GM18519 (cell line): ENCODE measurements around the gene PHF21A.
"Not testable (repeated sequence)": the region's sequence is repeated elsewhere in the genome, so short reads cannot be mapped to it uniquely, and the experiment has no call there.

Experiments used
- ATAC-seq: cut with Tn5 transposase; IDR thresholded peaks from one replicate; pipeline ENCODE4 v1.9.1; 2021; ENCODE audit warnings: mild to moderate bottlenecking, moderate library complexity; ENCODE audit not compliant: unreplicated experiment, low FRiP score

PHF21A gene

DNA sequence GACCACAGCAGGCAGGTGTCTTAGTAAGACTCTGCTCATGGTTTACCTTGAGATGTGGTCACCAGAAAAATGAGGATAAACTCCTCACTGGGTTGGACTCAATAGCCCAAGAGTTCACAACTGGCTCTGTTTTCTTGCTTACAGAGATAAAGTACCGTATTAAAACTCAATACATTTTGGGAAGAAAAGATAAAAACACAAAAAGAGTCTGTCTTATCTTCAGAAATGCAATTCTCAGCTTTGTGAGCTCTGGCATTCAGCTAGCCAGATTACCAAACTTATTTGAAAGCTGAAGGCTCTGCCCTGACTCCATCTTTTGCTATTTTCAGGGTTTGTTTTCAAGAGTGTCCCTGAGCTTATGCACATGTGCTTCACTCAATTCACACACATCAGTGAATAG, 75.4 kb downstream of the PHF21A start:
- no peak for ATAC-seq

DNA sequence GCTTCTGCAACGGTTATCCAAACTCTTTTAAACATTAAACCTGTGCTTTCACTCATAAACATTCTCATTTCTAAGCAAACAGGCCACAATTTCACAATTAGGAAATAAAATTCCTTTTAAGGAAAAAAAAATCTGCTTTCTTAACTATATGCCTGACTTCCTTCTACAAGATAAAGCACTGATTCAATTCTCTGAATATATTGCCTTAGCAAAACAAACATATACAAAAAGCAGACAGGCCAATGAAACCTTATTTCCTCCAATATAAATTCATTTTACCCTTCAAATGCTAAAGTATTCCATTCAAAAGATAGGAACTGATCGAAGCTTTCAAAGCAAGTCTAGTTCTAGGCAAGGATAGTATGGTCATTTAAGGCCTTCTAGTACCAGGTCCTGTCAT, 76.7 kb downstream of the PHF21A start:
- ATAC-seq = no peak

DNA sequence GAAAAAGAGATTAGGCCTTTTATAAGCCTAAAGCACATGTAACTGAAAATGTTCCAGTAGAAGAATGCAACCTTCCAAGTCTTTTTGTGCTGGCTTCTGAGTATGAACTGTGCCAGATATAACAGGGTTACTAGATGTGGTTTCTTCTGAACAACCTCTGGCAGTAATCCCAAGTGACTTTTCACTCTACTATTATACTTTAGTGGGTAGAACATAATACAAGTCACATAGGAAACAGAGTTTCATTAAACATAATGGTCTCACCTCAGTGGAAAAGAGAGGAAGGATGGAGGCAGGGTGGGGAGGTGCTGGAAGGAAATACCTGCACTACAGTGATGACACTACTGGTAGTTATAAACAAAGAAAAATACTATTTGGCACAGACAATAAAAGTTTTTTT, 81.3 kb downstream of the PHF21A start:
- ATAC-seq = no peak

DNA sequence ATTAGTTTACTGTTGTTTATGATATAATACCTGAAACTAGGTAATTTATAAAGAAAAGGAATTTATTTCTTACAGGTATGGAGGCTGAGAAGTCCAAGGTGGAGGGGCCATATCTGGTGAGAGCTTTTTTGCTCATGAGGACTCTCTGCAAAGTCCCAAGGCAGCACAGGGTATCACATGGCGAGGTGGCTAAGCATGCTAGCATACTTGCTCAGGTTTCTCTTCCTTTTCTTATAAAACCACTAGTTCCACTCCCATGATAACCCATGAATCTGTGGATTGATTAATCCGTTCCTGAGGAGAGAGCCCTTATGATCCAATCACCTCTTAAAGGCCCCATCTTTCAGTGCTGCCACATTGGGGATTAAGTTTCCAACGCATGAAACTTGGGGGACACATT, 82.7 kb downstream of the PHF21A start:
- no peak for ATAC-seq

DNA sequence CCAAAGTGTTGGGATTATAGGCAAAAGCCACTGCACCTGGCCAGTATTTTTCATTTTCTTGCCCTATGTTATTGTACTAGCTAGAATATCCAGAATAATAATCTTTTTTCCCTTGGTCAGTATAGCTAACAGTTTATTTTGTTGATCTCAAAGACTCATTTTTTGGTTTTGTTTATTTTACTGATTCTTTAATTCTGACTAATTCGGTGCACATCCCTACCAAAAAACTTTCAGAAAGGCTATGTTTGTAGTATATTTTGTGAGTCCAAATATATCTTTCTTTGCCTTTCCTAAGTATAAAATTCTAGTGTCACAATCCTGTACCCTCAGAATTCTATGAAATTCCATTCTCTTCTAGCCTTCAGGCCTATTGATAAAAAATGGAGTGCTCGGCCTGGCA, 84.3 kb downstream of the PHF21A start:
- ATAC-seq = no peak

DNA sequence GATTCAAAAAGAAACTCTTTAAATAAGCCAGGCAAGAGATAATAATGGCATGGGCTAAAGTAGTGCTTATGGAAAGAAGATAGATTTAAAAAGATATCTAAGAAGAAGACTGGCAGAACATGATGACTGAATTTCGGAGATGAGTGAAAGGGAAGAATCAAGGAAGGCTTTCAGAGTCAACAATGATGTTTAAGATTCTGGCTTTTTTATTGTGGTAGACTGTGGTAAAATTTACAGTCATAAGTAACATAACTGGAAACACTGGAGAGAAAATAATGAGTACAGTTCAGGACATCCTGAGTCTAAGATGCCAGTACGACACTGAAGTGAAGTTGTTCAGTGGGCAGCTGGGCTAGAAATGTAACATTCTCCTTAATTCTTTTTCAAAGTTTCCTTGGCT, 85.2 kb downstream of the PHF21A start:
- ATAC-seq = no peak

DNA sequence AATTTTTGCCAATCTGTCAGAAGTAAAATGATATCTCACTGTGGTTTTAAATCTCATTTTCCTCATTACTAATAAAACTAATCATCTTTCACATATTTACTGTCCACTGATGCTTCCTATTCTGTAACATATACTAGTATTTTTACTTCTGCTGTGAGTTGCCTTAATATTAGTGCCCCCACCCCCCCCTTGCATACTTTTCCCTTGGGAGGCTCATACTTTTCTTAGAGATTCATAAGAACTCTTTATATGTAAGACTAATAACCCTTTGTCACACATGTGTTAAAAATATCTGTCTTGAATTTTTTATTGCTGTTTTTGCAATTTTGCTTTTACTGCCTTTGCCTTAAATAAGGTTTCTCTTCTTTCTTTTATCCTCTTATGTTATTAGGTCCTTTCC, 87.2 kb downstream of the PHF21A start:
- no peak for ATAC-seq

DNA sequence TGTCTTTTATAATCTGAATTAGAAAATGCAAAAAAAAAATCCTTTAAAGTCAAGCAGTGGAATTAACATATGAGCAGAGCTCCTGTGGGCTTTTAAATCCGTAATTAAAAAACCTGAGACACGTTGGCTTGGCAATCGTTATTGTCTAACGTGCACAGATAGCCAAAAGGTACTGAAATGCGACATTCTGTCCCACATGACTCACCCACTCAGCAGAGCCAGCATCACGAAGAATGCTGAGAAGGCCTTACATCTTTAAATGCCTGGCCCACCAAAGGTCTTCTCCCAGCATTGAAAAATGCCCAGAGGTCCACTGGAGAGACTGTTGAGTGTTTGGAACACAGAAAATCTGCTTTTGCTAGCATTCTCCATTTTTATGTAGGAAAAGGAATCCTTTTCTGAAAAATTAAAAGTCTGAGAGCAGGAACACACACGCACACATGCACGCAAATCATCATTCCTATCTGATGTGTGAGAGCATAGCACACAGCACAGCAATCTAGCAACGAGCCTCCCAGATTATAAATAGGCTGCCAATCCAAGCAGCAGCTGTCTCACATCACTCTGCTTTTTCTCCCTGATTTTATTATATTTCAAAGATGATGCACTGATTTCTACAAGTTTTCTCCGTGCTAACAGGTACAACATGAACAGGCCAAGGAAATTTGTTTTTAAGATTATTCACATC, 94.5 kb downstream of the PHF21A start:
- no peak for ATAC-seq

DNA sequence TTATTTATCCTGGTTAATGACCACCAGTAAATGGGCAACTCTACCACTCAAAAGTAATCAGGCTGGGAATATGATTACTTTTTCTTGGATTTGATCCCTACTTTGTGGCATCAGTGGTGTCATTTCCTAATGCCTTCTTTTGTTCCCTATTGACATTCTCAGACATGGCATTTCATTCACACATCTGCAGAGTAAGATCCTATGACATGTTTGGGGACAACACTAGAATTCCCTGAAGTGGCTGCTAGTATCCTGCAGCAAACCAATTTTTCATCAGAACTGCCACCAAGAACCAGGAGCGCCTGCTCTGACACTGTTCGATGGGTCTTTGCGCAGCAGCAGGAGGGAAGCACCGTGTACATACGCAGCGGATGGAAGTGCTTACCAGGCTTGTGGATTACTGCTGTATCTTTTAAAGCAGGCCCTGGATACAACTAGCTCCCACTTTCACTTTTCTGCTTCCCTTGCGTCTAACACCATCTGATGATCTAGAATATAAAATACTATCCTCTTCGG, 101.1 kb downstream of the PHF21A start:
- ATAC-seq = no peak

DNA sequence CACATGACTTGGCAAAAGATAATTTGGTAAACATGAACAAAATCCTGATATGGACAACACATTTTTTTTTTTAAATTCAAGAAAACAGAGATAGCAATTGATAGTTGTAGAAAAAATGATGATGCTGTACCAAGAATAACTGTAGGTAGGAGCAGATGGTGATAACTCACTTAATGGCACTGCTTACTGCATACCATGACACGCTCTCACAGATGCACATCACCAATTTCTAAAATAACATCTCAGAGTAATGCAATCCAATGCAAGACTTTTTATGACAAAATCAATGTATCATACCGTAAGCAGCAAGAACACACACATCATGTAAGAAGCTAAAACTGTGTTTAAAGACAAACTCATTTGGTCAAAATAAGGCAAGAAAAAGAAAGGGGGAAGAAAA, 102.6 kb downstream of the PHF21A start:
- no peak for ATAC-seq

DNA sequence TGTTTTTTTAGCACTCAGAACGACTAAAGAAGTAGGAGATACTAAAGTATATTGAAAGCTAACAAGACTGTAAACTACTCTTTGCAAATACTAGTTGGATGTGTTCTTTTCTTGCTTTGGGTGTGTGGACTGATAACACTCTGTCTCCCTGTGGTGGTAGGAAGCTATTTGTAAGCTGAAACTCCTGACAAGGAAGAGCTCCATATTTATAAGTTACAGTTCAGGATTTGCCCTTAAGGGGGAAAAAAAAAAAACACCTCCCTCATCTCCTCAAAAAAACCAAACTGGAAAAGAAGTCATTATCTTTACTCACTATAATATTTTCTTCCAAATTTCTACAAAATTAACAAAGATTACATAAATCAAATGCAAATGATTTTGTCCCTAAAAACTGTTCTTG, 103.9 kb downstream of the PHF21A start:
- no peak for ATAC-seq

DNA sequence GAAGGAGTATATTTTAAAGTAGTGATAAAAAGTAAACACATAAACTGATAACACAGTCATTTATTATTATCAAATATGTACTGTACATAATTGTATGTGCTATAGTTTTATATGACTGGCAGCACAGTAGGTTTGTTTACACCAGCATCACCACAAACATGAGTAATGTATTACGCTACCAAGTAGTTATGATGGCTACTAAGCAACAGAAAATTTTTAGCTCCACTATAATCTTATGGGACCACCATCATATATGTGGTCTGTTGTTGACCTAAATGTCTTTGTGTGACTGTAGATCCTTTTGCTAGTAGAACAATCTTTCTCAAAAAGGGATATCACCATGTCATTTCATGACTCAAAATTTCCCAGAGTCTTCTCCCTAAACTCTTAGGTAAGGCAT, 105.3 kb downstream of the PHF21A start:
- ATAC-seq = no peak

DNA sequence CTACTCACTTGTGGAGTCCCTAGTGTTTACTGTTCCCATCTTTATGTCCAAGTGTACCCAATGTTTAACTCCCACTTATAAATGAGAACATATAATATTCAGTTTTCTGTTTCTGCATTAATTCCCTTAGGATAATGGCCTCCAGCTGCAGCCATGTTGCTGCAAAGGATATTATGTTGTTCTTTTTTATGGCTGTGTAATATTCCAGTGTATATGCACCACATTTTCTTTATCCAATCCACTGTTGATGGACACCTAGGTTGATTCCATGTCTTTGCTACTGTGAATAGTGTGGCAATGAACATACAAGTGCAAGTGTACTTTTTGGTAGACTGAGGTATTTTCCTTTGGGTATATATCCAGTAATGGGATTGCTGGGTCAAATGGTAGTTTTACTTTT, 107.1 kb downstream of the PHF21A start:
- not testable (repeated sequence) for ATAC-seq

DNA sequence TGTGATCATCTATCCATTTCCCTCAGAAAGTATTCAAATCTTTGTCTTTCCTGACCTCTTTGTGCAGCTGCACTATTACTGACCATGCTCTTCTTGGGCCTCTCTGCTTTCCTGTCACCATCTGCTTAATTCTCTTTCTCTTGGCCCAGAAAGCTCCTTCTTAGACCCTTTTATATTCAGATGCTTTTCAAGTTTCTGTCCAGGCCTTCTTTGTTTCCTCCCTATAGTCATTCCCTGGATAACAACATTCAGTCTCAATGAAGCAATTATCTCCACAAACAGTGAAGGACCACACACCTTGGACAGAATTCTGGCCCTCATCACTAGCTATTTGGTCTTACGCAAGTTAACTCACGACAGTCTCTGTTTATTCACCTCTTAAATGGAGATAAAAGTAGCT, 109.1 kb downstream of the PHF21A start:
- ATAC-seq = no peak

DNA sequence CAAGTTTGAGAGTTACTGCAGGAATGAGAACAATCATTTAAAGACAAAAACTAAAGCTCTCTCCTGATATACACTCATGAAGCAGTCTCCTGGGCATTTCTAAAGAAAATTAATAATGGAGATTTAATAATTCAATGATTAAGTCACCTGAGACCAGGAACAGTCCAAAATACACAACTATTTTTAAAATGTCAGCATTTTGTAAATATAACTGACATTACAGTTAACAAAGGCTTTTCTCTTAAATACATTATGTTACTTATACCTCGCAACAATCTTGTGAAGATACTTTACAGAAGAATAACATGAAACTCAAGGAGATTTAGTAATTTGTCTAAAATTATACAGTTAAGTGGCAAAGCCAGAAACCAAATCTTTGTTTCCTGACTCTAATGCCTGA, 111.2 kb downstream of the PHF21A start:
- ATAC-seq = no peak

DNA sequence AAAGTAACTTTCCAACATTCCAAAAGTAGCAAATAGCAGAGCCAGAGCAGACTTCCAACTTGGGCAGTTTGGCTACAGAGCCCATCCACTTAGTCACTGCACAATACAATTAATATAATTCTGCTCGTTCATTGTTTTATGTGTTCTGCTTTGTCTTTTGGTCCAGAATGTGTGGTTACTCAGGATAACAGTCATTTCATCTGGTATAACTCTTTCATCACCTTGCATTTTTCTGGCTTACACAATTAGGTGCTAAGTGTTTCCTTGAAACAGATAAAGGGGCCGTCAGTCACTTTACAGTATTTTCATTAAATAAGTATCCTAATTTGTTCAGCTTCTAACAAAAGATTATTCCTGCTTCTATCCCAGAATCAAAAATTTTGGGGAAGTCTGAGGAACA, 111.6 kb downstream of the PHF21A start:
- no peak for ATAC-seq

DNA sequence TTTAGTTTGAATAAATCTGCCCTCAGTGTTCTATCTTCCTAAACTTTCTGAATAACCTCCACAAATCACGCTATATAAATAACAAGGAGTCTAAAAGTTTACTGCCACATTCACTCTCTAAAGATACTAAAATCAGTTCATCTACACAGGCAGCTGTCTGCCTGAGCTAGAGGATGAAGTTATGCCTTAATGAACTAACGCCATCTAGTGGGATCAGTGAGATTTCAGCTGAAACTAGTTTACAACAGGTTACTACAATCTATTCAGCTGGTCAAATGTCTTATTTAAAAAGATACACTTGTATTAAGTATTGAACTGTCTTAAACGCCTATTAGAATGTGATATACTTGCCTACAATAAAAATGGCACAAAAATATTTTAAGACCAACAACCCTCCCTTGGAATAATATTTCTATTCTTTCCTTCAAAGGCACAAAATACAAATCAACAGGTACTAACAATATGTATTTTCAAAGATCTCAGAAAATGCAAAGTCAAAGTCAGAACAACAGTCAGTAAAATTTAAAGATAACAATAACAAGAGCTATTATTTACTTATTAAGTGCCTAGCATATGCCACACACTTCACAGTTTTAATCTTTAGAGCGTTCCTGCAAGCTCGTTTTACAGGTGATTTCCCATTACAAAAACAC, 114.7 kb downstream of the PHF21A start:
- no peak for ATAC-seq

DNA sequence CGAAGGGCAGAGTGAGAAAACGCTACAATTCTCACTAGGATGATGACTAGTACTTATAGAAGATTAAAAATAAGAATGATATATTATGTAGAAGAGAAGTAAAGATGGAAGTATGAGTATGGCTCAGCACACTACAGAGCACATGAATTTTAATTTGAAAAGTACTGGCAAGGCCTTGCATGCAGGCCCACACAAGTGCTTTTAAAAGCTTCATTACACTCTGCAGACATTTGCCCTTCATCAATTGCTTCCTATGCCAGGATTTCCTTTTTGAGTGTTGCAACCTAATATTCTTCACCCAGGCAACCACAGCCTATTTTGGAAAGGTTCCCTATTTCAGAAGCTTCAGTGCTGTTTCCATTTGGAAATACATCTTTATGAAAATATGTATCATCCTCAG, 117.7 kb downstream of the PHF21A start:
- ATAC-seq = no peak

DNA sequence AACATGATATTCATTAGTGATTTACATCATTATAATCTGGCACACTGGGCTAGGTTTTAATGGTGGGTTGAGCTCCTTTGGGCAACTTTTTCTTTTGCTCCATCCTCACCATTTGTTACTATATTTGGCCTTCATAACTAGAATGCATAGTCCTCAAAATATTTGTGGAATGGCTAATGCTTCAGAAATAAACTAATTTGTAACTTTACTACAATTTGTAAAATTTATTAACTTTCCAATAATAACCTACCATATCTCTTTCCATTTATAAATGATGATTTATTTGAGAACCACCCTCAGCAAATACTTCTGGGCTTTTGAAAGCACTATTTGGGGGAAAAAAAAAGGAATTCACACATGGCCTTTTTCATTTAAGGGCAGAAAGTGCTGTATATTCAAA, 119.1 kb downstream of the PHF21A start:
- no peak for ATAC-seq

DNA sequence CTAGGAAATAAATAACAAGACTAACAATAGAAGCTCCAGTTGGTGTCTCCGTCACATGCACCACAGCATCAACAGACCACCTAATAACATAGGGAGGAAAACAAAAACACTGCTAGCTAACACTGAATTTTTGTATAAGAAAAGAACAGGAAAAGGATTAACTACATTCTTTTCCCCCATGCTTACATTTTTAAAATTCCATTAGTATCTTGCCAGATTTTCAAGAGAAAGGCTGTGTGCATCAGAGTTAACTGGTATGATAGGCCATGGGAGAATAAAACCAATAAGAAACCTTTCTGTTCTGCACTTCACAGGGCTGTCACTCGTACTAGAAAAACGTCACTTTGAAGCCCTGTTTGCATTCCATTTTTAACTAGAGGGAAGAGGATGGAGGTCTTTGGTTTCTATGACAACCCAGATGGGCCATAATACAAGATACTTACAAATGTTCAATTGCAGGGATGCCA, 119.8 kb downstream of the PHF21A start:
- no peak for ATAC-seq

DNA sequence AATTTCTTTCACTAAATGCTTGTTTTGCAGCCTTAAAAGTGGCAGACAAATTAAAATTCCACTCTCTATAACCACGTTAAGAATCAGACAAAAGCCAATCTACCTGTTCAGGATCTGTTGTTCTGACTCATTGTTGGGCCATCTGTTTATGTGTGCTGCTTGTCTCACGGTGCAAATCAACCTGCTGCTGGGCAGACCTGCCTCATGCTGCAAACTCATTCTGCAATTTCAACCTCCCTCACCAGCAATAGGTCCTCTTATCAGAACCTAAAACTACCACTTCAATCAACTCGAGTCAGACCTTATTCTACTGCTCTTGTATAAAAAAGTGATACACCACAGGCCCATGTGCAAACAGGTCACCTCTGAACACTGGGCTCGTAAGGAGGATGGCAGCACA, 123.7 kb downstream of the PHF21A start:
- ATAC-seq = no peak

DNA sequence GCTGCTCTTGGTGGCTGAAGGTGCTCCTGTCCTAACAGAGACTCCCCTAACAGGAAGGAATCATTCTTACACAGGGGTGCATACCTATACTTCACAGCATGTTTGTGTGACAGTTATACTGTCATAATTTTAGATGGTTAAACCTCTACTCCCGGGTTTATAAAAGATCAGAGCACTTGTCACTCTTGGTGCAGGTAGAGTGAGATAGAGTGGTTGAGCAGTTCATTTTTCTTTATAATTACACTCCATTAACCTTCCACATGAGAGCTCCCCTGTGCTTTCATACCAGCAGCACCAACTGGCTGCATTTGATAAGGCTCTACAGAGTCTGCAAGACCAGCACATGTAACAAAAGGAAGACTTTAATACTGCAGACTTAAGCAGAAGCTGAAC, 125.9 kb downstream of the PHF21A start:
- ATAC-seq = no peak
